DOHH2 (cell line): ENCODE results near the gene SLC8A1.

Experiments
- H3F3A ChIP-seq: fragments of 200-600 bp; sonication (generic), shearing (Covaris generic); 2 replicates; pipeline ENCODE4 v1.6.0; 2016; ENCODE audit warnings: antibody characterized with exemption, mild to moderate bottlenecking; ENCODE audit not compliant: control insufficient read depth, insufficient read depth
- H3K27ac ChIP-seq: fragments of 200-600 bp; sonication (generic); 2 replicates; pipeline ENCODE4 v1.5.1; 2014; ENCODE audit warnings: low read depth, mild to moderate bottlenecking, low read length, moderate library complexity
- H3K27me3 ChIP-seq: fragments of 200-600 bp; sonication (generic); 2 replicates; pipeline ENCODE4 v1.6.1; 2014; ENCODE audit warnings: mild to moderate bottlenecking, low read length, mixed read lengths; ENCODE audit not compliant: control insufficient read depth
- H3K36me3 ChIP-seq: fragments of 200-600 bp; sonication (generic); 2 replicates; pipeline ENCODE4 v1.6.1; 2014; ENCODE audit warnings: mild to moderate bottlenecking, low read length, moderate library complexity, mixed read lengths; ENCODE audit not compliant: control insufficient read depth
- H3K4me1 ChIP-seq: fragments of 200-600 bp; sonication (generic); 2 replicates; pipeline ENCODE4 v1.6.1; 2014; ENCODE audit warnings: mild to moderate bottlenecking, low read length, mixed read lengths; ENCODE audit not compliant: control insufficient read depth
- H3K4me2 ChIP-seq: fragments of 200-600 bp; sonication (generic); 2 replicates; pipeline ENCODE4 v1.6.0; 2014; ENCODE audit warnings: mild to moderate bottlenecking, low read length, moderate library complexity
- H3K4me3 ChIP-seq: fragments of 200-600 bp; sonication (generic); 2 replicates; pipeline ENCODE4 v1.5.1; 2014; ENCODE audit warnings: mild to moderate bottlenecking, low read length, mixed read lengths
- H3K79me2 ChIP-seq: fragments of 200-600 bp; sonication (generic); 2 replicates; pipeline ENCODE4 v1.6.1; 2014; ENCODE audit warnings: mild to moderate bottlenecking, low read length, mixed read lengths; ENCODE audit not compliant: control insufficient read depth
- H3K9me2 ChIP-seq: fragments of 200-600 bp; sonication (generic); replicated peaks from 2 replicates; pipeline ENCODE4 v1.6.1; 2014; ENCODE audit warnings: mild to moderate bottlenecking, low read length, mixed read lengths; ENCODE audit not compliant: control insufficient read depth
- H3K9me3 ChIP-seq: fragments of 200-600 bp; sonication (generic); 2 replicates; pipeline ENCODE4 v1.6.1; 2014; ENCODE audit warnings: antibody characterized with exemption, low read length, mixed read lengths; ENCODE audit not compliant: control insufficient read depth, insufficient read depth
- H4K20me1 ChIP-seq: fragments of 200-600 bp; sonication (generic); 2 replicates; pipeline ENCODE4 v1.6.0; 2014; ENCODE audit warnings: low read depth, mild to moderate bottlenecking, antibody characterized with exemption, low read length, moderate library complexity; ENCODE audit not compliant: control insufficient read depth, insufficient read depth
- EZH2phosphoT487 ChIP-seq: fragments of 200-600 bp; sonication (generic); IDR thresholded peaks from 2 replicates; pipeline ENCODE4 v1.6.1; 2017; ENCODE audit warnings: borderline replicate concordance, mild to moderate bottlenecking, antibody characterized with exemption, low read length, moderate library complexity, mixed read lengths
- TF ChIP-seq, protein P1 (sequence below): fragments of 200-600 bp; sonication (generic); IDR thresholded peaks from one replicate; pipeline ENCODE4 v1.5.1; 2014; ENCODE audit warnings: antibody characterized with exemption, mild to moderate bottlenecking, low read depth, low read length; ENCODE audit not compliant: poor library complexity, severe bottlenecking

SLC8A1 gene

DNA sequence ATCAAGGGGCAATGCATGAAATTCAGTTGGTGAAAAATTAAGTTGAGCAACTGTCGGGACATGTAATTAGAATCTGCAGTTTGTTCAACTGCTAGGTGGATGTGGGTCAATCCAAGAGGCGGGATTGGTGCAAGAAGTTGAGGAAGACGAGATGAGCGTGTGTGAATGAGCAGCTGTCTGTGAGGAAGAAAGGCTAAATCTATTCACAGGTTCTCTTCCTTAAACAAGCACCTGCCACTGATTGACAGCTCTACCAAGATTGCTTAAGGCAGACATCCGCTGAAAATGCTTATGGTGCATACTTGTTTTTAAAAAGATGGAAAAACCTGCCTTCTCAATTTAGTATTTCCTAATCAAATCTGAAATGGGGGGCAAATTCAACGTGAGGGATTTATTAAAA lies 349.4 kb downstream of the SLC8A1 start:
- Histone ChIP-seq H3K4me2 (peak overlapping the region; percentile 49), H3K9me2 (no peaks in the 10 kb centered on the region), H3K4me1 (peaks cover 33% of the 10 kb centered on the region), H3K4me3 (no peak overlapping the region; the same call in 1 of the 2 replicates), H3K9me3 (no peaks in the 10 kb centered on the region), H3K79me2 (no peaks in the 10 kb centered on the region), H3K27me3 (no peaks in the 10 kb centered on the region), H3K36me3 (no peaks in the 10 kb centered on the region), H4K20me1 (no peaks in the 10 kb centered on the region), H3K27ac (no peak overlapping the region), H3F3A (peaks cover 6% of the 10 kb centered on the region)
- TF ChIP-seq, protein P1, sequence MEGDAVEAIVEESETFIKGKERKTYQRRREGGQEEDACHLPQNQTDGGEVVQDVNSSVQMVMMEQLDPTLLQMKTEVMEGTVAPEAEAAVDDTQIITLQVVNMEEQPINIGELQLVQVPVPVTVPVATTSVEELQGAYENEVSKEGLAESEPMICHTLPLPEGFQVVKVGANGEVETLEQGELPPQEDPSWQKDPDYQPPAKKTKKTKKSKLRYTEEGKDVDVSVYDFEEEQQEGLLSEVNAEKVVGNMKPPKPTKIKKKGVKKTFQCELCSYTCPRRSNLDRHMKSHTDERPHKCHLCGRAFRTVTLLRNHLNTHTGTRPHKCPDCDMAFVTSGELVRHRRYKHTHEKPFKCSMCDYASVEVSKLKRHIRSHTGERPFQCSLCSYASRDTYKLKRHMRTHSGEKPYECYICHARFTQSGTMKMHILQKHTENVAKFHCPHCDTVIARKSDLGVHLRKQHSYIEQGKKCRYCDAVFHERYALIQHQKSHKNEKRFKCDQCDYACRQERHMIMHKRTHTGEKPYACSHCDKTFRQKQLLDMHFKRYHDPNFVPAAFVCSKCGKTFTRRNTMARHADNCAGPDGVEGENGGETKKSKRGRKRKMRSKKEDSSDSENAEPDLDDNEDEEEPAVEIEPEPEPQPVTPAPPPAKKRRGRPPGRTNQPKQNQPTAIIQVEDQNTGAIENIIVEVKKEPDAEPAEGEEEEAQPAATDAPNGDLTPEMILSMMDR: no peak
- no peak for TF ChIP-seq EZH2phosphoT487

DNA sequence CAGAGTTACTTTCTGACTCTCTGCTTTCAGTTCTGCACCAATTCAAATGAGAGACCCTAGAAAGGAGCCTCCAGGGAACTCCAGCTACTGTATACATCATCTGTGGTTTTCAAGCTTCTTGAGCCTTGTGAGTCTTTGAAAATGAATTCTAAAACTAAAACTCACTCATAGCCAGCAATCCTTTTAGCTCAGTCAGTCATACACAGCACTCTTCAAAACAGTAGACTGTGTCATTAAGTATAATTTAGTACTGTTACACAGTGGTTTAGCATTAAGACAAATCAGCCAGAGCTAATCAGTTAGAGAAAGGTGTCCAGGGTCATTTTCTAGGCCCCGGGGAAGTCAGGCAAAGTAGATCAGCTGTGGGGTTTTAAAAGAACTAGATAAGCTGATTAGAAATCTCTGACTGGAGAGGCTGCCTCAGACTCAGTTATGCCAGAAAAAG lies 350.7 kb downstream of the SLC8A1 start:
- H3F3A ChIP-seq: peaks cover 6% of the 10 kb centered on the region

DNA sequence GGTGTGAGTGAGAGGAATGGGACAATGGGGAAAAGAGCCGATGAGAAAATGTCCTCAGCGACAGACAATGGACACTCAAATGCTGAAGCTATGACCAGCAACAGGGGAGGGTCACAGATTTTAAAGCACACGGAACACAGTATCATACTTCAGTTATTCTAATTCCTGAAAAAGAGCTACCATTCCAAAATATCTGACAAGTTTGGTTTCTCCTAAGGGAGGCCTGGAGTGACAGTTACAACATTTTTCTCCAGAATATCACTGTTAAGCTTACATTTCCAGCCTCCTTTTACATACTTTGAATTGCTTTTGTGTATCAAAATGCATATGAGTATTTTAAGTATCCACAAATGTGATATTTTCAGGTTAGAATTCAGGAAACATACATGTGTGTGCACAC lies 351.2 kb downstream of the SLC8A1 start:
- H3F3A ChIP-seq: peaks cover 6% of the 10 kb centered on the region
- H3K36me3 ChIP-seq: no peaks in the 10 kb centered on the region
- H3K9me2 ChIP-seq: no peaks in the 10 kb centered on the region
- peak overlapping the region; percentile 49 for H3K4me2 ChIP-seq
- H3K4me1 ChIP-seq: peaks cover 33% of the 10 kb centered on the region
- H3K27me3 ChIP-seq: no peaks in the 10 kb centered on the region
- H3K4me3 ChIP-seq: peak overlapping the region; percentile 31
- H4K20me1 ChIP-seq: no peaks in the 10 kb centered on the region
- TF ChIP-seq EZH2phosphoT487: no peak
- TF ChIP-seq, protein P1: no peak
- H3K9me3 ChIP-seq: no peaks in the 10 kb centered on the region
- H3K27ac ChIP-seq: peak overlapping the region; percentile 44
- H3K79me2 ChIP-seq: no peaks in the 10 kb centered on the region

More for the DNA sequence above, 350.7 kb downstream of the SLC8A1 start:
- Histone ChIP-seq H3K27me3 (no peaks in the 10 kb centered on the region), H3K27ac (peak overlapping the region; percentile 44), H3K4me1 (peaks cover 33% of the 10 kb centered on the region), H3K9me2 (no peaks in the 10 kb centered on the region), H3K36me3 (no peaks in the 10 kb centered on the region), H3K9me3 (no peaks in the 10 kb centered on the region), H4K20me1 (no peaks in the 10 kb centered on the region), H3K4me2 (peak overlapping the region; percentile 49), H3K4me3 (peak overlapping the region; percentile 31), H3K79me2 (no peaks in the 10 kb centered on the region)
- TF ChIP-seq, protein P1: no peak
- no peak for TF ChIP-seq EZH2phosphoT487
